A549 (cell line): ENCODE results near the gene OSBPL2. TPM values are rescaled to one million over a fixed set of nuclear protein-coding genes. Genes with fewer than 3 reads are reported as not detected.

Experiments
- ATAC-seq, 2 experiments: fragments of 200-7000 bp in 1 of 2; fragments of >200 bp in 1 of 2; cut with Nextera tagmentation in 1 of 2; cut with Tn5 transposase in 1 of 2; 3 replicates each; pipeline versions ENCODE4 v1.8.0 to v1.9.1; 2018 to 2020; ENCODE audit warnings: mild to moderate bottlenecking in 1 of 2, moderate library complexity in 1 of 2
- CTCF ChIA-PET: fragments of 300-600 bp; sonication (Branson Sonifier 250); formaldehyde crosslinking; extraction: SDS; loops from one replicate; lab custom pipeline; 2021; ENCODE audit warnings: antibody characterized with exemption, inconsistent platforms; lab: Yijun Ruan, JAX
- POLR2A ChIA-PET: fragments of 350-600 bp; formaldehyde crosslinking; extraction: SDS; loops from one replicate; lab custom pipeline; 2021; ENCODE audit warnings: antibody characterized with exemption, inconsistent platforms; lab: Yijun Ruan, JAX
- DNase-seq, 2 experiments: peaks; one replicate each; pipeline versions ENCODE4 v3.0.0 to v3.0.0-alpha.2; 2011 to 2016; ENCODE audit warnings: low read depth in 1 of 2, low spot score in 1 of 2
- FAIRE-seq: peaks from 2 replicates; lab custom pipeline; 2011; peaks lifted over from hg19 to GRCh38; lab: Jason Lieb, UNC
- H3K27ac ChIP-seq, 2 experiments: fragments of >200 bp; sonication (Bioruptor Twin); formaldehyde crosslinking; 3 replicates each; pipeline ENCODE4 v1.5.1; 2016 to 2017
- H3K4me1 ChIP-seq: fragments of >200 bp; sonication (Bioruptor Twin); formaldehyde crosslinking; 3 replicates; pipeline ENCODE4 v1.6.1; 2016
- H3K4me2 ChIP-seq: fragments of >200 bp; sonication (Bioruptor Twin); formaldehyde crosslinking; 3 replicates; pipeline ENCODE4 v1.6.1; 2016
- H3K4me3 ChIP-seq: fragments of >200 bp; sonication (Bioruptor Twin); formaldehyde crosslinking; 3 replicates; pipeline ENCODE4 v1.5.1; 2016
- H3K9me3 ChIP-seq: fragments of >200 bp; sonication (Bioruptor Twin); formaldehyde crosslinking; 3 replicates; pipeline ENCODE4 v1.6.1; 2016
- CEBPB ChIP-seq, 2 experiments: fragments of >200 bp in 1 of 2; sonication (Bioruptor Twin) in 1 of 2; formaldehyde crosslinking in 1 of 2; IDR thresholded peaks; 2 replicates each; pipeline ENCODE4 v1.6.1; 2012 to 2016
- CHD2 ChIP-seq: fragments of 150-350 bp; IDR thresholded peaks from 2 replicates; pipeline ENCODE4 v1.6.1; 2014; ENCODE audit warnings: low read length; ENCODE audit not compliant: partially characterized antibody
- CHD4 ChIP-seq: fragments of 200-600 bp; sonication (generic); IDR thresholded peaks from 2 replicates; pipeline ENCODE4 v1.6.1; 2016; ENCODE audit warnings: antibody characterized with exemption, mild to moderate bottlenecking, borderline replicate concordance
- EHF ChIP-seq: fragments of 250-450 bp; sonication (Bioruptor Pico); IDR thresholded peaks from 2 replicates; pipeline ENCODE4 v1.5.0; 2020; ENCODE audit warnings: mild to moderate bottlenecking
- EHMT2 ChIP-seq: fragments of 200-600 bp; sonication (generic); IDR thresholded peaks from 2 replicates; pipeline ENCODE4 v1.6.1; 2016; ENCODE audit warnings: antibody characterized with exemption, low read depth, mild to moderate bottlenecking, moderate library complexity
- ELK1 ChIP-seq: fragments of 150-350 bp; IDR thresholded peaks from 2 replicates; pipeline ENCODE4 v1.6.1; 2014; ENCODE audit warnings: low read depth, mild to moderate bottlenecking, low read length
- EP300 ChIP-seq, 2 experiments: fragments of >200 bp; sonication (Bioruptor Twin); formaldehyde crosslinking; IDR thresholded peaks; 2 replicates in 1 of 2; 3 replicates in 1 of 2; pipeline ENCODE4 v1.6.1; 2016 to 2017
- ESRRA ChIP-seq: fragments of 150-350 bp; IDR thresholded peaks from 2 replicates; pipeline ENCODE4 v1.6.1; 2014; ENCODE audit warnings: mild to moderate bottlenecking, low read length, borderline replicate concordance
- FOXS1 ChIP-seq: fragments of 250-450 bp; sonication (Bioruptor Pico); IDR thresholded peaks from 2 replicates; pipeline ENCODE4 v1.5.0; 2020; ENCODE audit warnings: mild to moderate bottlenecking, moderate library complexity
- HEYL ChIP-seq: fragments of 250-450 bp; sonication (Bioruptor Pico); IDR thresholded peaks from 2 replicates; pipeline ENCODE4 v1.8.0; 2021; ENCODE audit warnings: mild to moderate bottlenecking, moderate library complexity
- HOXA7 ChIP-seq: fragments of 250-450 bp; sonication (Bioruptor Pico); IDR thresholded peaks from 2 replicates; pipeline ENCODE4 v1.5.0; 2020; ENCODE audit warnings: mild to moderate bottlenecking, moderate library complexity
- HOXB13 ChIP-seq: fragments of 250-450 bp; sonication (Bioruptor Pico); IDR thresholded peaks from 2 replicates; pipeline ENCODE4 v1.5.0; 2020; ENCODE audit warnings: low read depth, mild to moderate bottlenecking, moderate library complexity
- JUN ChIP-seq, 2 experiments: fragments of >200 bp; sonication (Bioruptor Twin); formaldehyde crosslinking; IDR thresholded peaks; 2 replicates in 1 of 2; 3 replicates in 1 of 2; pipeline ENCODE4 v1.6.1; 2016 to 2017
- JUNB ChIP-seq: fragments of >200 bp; sonication (Bioruptor Twin); formaldehyde crosslinking; IDR thresholded peaks from 2 replicates; pipeline ENCODE4 v1.6.1; 2016
- KDM1A ChIP-seq: fragments of 200-600 bp; sonication (generic); IDR thresholded peaks from 2 replicates; pipeline ENCODE4 v1.6.1; 2016; ENCODE audit warnings: low read depth, mild to moderate bottlenecking
- KDM5A ChIP-seq: fragments of 200-600 bp; sonication (generic); IDR thresholded peaks from 2 replicates; pipeline ENCODE4 v1.6.1; 2016; ENCODE audit warnings: antibody characterized with exemption, mild to moderate bottlenecking
- MYC ChIP-seq: IDR thresholded peaks from 2 replicates; pipeline ENCODE4 v1.6.1; 2012; ENCODE audit warnings: mild to moderate bottlenecking, inconsistent platforms, low read length, improper control_type of control experiment, borderline replicate concordance
- NR3C1 ChIP-seq: fragments of >200 bp; sonication (Bioruptor Twin); formaldehyde crosslinking; IDR thresholded peaks from 3 replicates; pipeline ENCODE4 v1.6.1; 2017
- PBX3 ChIP-seq: IDR thresholded peaks from 2 replicates; pipeline ENCODE4 v1.6.1; 2012
- RAD21 ChIP-seq, 2 experiments: fragments of >200 bp in 1 of 2; sonication (Bioruptor Twin) in 1 of 2; formaldehyde crosslinking in 1 of 2; IDR thresholded peaks in 1 of 2; conservative IDR thresholded peaks in 1 of 2; 2 replicates in 1 of 2; 3 replicates in 1 of 2; pipeline ENCODE4 v1.6.1; 2012 to 2018; ENCODE audit warnings: inconsistent platforms in 1 of 2
- RCOR1 ChIP-seq: fragments of 150-350 bp; IDR thresholded peaks from 2 replicates; pipeline ENCODE4 v1.6.1; 2014; ENCODE audit warnings: antibody characterized with exemption, low read length, low read depth
- RFX5 ChIP-seq: fragments of 450-650 bp; IDR thresholded peaks from 2 replicates; pipeline ENCODE4 v1.7.1; 2014; ENCODE audit warnings: antibody characterized with exemption, mild to moderate bottlenecking, moderate library complexity
- RNF2 ChIP-seq: fragments of 200-600 bp; sonication (generic); IDR thresholded peaks from 2 replicates; pipeline ENCODE4 v1.6.1; 2016; ENCODE audit warnings: low read depth, mild to moderate bottlenecking, antibody characterized with exemption, moderate library complexity, borderline replicate concordance
- SREBF2 ChIP-seq: fragments of 450-650 bp; IDR thresholded peaks from 2 replicates; pipeline ENCODE4 v1.6.1; 2014; ENCODE audit warnings: mild to moderate bottlenecking, moderate library complexity
- TP53 ChIP-seq: fragments of 250-450 bp; sonication (Bioruptor Pico); IDR thresholded peaks from 2 replicates; pipeline ENCODE4 v1.5.0; 2021; ENCODE audit warnings: mild to moderate bottlenecking, moderate library complexity
- ZNF302 ChIP-seq: fragments of 250-450 bp; sonication (Bioruptor Pico); IDR thresholded peaks from 2 replicates; pipeline ENCODE4 v1.9.0; 2021; ENCODE audit warnings: inconsistent platforms, mild to moderate bottlenecking, moderate library complexity
- ZSCAN20 ChIP-seq: fragments of 250-450 bp; sonication (Bioruptor Pico); IDR thresholded peaks from 2 replicates; pipeline ENCODE4 v1.8.0; 2022; ENCODE audit warnings: mild to moderate bottlenecking, moderate library complexity
- WGBS: methylation state at CpG from one replicate; pipeline ENCODE4 v1.1.6; 2017; ENCODE audit errors: missing lambda C conversion rate; 5-methylcytosine and 5-hydroxymethylcytosine counted together
- polyA plus RNA-seq, 4 experiments: library from polyadenylated mRNA; depleted of rRNA in 3 of 4; stranded (reverse); fragments of >200 nt; fragmentation: RNase III in 1 of 4; extraction: RNeasy Plus Mini Kit Qiagen cat#74134 plus additional on column Dnase treatment in 1 of 4; gene quantifications; 2 replicates in 3 of 4; 3 replicates in 1 of 4; pipeline ENCODE4 v1.2.3, GENCODE V29; 2011 to 2017
- TF ChIP-seq, protein P1 (sequence below): fragments of >200 bp; sonication (Bioruptor Twin); formaldehyde crosslinking; IDR thresholded peaks from 2 replicates; pipeline ENCODE4 v1.6.1; 2016

The OSBPL2 gene
- polyA plus RNA-seq, 2 of the 4 experiments (the other 2 are of a cell fraction), result 14.6 to 14.8 TPM

DNA sequence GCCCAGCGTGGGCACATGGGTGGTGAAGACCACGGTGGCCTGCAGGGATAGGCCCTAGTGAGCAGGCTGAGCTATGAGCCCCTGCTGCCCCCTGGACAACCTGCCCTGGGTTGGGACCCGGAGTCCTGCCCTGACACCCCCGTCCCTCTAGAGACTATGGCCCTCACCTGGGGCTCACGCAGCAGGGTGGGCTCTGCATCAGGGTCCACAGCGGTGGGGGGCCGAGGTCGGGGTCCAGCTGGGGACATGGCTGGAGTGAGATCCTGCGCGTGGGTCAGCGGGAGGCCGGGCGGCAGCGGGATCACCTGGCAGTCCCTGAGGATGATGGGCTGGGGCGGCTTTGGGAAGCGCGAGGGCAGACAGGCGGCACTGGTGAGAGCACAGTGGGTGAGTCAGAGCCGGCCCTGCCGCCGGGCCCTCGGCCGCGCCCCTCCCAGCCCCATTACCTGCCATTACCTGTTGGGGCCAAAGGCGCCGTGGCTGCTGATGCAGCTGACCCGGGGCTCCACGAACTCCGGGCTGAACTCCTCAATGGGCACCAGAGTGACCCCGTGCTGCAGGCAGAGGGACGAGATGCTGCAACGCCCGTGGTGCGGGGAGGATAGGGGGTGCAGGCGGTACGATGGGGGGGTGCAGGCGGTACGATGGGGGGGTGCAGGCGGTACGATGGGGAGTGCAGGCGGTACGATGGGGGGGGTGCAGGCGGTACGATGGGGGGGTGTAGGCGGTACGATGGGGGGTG lies 92.4 kb downstream of the OSBPL2 start:
- 83% methylated on average over 21 of the region's 46 CpGs for WGBS
- Histone ChIP-seq H3K4me3 (no peak overlapping the region), H3K4me2 (no peak overlapping the region), H3K27ac (no peak overlapping the region), H3K9me3 (no peaks in the 10 kb centered on the region), H3K4me1 (no peaks in the 10 kb centered on the region; the same call in 2 of the 3 replicates)
- ChIA-PET POLR2A (no interaction called here), CTCF (interaction anchor here (1.2 kb wide), 1 partner anchor 52 kb away, joined by 3 read pairs; no protein-coding TSS in a partner anchor)
- TF ChIP-seq ELK1, result no peak
- TF ChIP-seq CHD2, result no peak
- TF ChIP-seq CHD4, result no peak
- TF ChIP-seq RCOR1, result no peak
- TF ChIP-seq JUNB, result no peak
- no peak for TF ChIP-seq RAD21 (conservative IDR thresholded peaks at IDR 0.05 in 1 of 2, IDR thresholded peaks at IDR 0.05 in 1 of 2)
- no peak for TF ChIP-seq ZSCAN20 (CRISPR knock-in tag)
- no peak for TF ChIP-seq KDM5A
- DNase-seq (no peak), FAIRE-seq (no peak), ATAC-seq (no peak)

DNA sequence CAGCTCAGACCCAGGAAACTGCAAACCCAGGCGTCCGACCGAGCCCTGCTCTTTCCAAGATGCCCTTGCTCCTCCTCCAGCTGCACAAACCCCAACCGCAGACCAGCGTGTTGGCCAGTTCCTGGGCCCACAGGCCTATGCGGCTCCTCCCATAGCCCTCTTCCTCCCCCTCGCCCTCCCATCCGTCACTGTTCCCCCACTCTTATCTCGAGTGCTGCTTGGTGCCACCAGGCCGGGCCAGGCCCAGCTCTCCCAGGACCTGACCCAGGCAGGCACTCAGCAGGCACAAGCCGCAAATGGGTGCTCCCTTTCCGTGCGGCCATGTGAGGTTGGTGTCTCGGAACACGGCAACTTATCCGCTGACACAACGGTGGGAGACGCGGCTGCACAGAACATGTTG lies 93.0 kb downstream of the OSBPL2 start:
- Histone ChIP-seq H3K4me2 (no peak overlapping the region), H3K27ac (no peak overlapping the region), H3K9me3 (no peaks in the 10 kb centered on the region), H3K4me3 (no peak overlapping the region), H3K4me1 (no peaks in the 10 kb centered on the region; the same call in 2 of the 3 replicates)
- ChIA-PET POLR2A (no interaction called here), CTCF (no interaction called here)
- FAIRE-seq (no peak), DNase-seq (no peak), ATAC-seq (no peak)
- WGBS, result 93% methylated on average over 18 of the region's 19 CpGs
- TF ChIP-seq PBX3 (no peak), RNF2 (no peak), NR3C1 (no peak), EP300 (IDR thresholded peaks at IDR 0.05) (no peak)

- WGBS, result 80% methylated on average over 3 of the region's 16 CpGs
- no peaks in the 10 kb centered on the region; the same call in 2 of the 3 replicates for H3K4me1 ChIP-seq
- H3K4me2 ChIP-seq, result no peak overlapping the region
- TF ChIP-seq JUN (IDR thresholded peaks at IDR 0.05) (no peak), HOXA7 (CRISPR knock-in tag) (no peak), CHD4 (no peak), ZNF302 (CRISPR knock-in tag) (no peak), HEYL (CRISPR knock-in tag) (no peak), EHMT2 (no peak), KDM1A (no peak), FOXS1 (no peak), HOXB13 (CRISPR knock-in tag) (no peak), TP53 (CRISPR knock-in tag) (no peak), EHF (CRISPR knock-in tag) (no peak), RFX5 (no peak), CEBPB (IDR thresholded peaks at IDR 0.05) (no peak), ESRRA (no peak), MYC (no peak), SREBF2 (no peak), KDM5A (no peak)
- TF ChIP-seq, protein P1, sequence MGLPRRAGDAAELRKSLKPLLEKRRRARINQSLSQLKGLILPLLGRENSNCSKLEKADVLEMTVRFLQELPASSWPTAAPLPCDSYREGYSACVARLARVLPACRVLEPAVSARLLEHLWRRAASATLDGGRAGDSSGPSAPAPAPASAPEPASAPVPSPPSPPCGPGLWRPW, result no peak
- ChIA-PET POLR2A (no interaction called here), CTCF (no interaction called here)
- H3K27ac ChIP-seq, result no peak overlapping the region
- no peaks in the 10 kb centered on the region for H3K9me3 ChIP-seq
- H3K4me3 ChIP-seq, result no peak overlapping the region
- no peak for ATAC-seq
- DNase-seq, result no peak
- no peak for FAIRE-seq
These were observed 94.1 kb downstream of the OSBPL2 start for GRCh38 chr20:62332421-62332820.
